Endothelial cell of umbilical vein (primary cell): ENCODE measurements around the gene ATP10A. TPM values are rescaled to one million over a fixed set of nuclear protein-coding genes. Genes with fewer than 3 reads are reported as not detected.

Experiments
- BruUV-seq: library from RNA; stranded (reverse); fragments of 400-500 nt; replicated peaks from 2 replicates; lab custom pipeline; 2021; lab: Mats Ljungman, UMichigan
- CTCF ChIA-PET: fragments of 300-600, 350-600 bp; sonication (Branson Sonifier 250); formaldehyde crosslinking; loops from one replicate; lab custom pipeline; 2021; ENCODE audit warnings: antibody characterized with exemption, inconsistent platforms; lab: Charles Lee
- POLR2A ChIA-PET: fragments of 300-600, 350-600 bp; sonication (Branson Sonifier 250); formaldehyde crosslinking; loops from one replicate; lab custom pipeline; 2021; ENCODE audit warnings: antibody characterized with exemption, inconsistent platforms; lab: Charles Lee
- DNase-seq: peaks from one replicate; pipeline ENCODE4 v3.0.0-alpha.2; 2011; ENCODE audit warnings: low read depth, low spot score
- FAIRE-seq: peaks from 2 replicates; lab custom pipeline; 2011; peaks lifted over from hg19 to GRCh38; lab: Jason Lieb, UNC
- H2AFZ ChIP-seq: 2 replicates; pipeline ENCODE4 v1.6.0; 2012; ENCODE audit warnings: low read depth, low read length, control low read depth, inconsistent platforms
- H3K27ac ChIP-seq: 2 replicates; pipeline ENCODE4 v1.5.1; 2011; ENCODE audit warnings: low read depth, mild to moderate bottlenecking, control low read depth, low read length, moderate library complexity; ENCODE audit not compliant: insufficient read depth
- H3K27me3 ChIP-seq, 2 experiments: 2 replicates each; pipeline versions ENCODE4 v1.6.0 to v1.6.1; 2011; ENCODE audit warnings: low read length in 2 of 2, mixed read lengths in 1 of 2; ENCODE audit not compliant: control insufficient read depth in 2 of 2, insufficient read depth in 2 of 2
- H3K36me3 ChIP-seq, 2 experiments: 2 replicates in 1 of 2; 3 replicates in 1 of 2; pipeline ENCODE4 v1.5.1; 2011; ENCODE audit warnings: low read length in 2 of 2, mild to moderate bottlenecking in 1 of 2, moderate library complexity in 1 of 2; ENCODE audit not compliant: control insufficient read depth in 2 of 2, insufficient read depth in 2 of 2; ENCODE audit errors: extremely low read depth in 1 of 2
- H3K4me1 ChIP-seq: 3 replicates; pipeline ENCODE4 v1.5.1; 2011; ENCODE audit warnings: mild to moderate bottlenecking, low read length; ENCODE audit not compliant: control insufficient read depth, insufficient read depth; ENCODE audit errors: extremely low read depth
- H3K4me2 ChIP-seq: 2 replicates; pipeline ENCODE4 v1.6.1; 2011; ENCODE audit warnings: low read length, control low read depth, mixed read lengths; ENCODE audit not compliant: insufficient read depth
- H3K4me3 ChIP-seq, 3 experiments: fragments of 200-600 bp in 1 of 3; sonication (generic), shearing (Covaris generic) in 1 of 3; replicated peaks in 1 of 3; 2 replicates each; pipeline ENCODE4 v1.5.1; 2011 to 2016; ENCODE audit warnings: control low read depth in 3 of 3, low read length in 3 of 3, mild to moderate bottlenecking in 2 of 3, inconsistent platforms in 1 of 3, low read depth in 1 of 3, moderate library complexity in 1 of 3; ENCODE audit not compliant: insufficient read depth in 1 of 3
- H3K79me2 ChIP-seq: 2 replicates; pipeline ENCODE4 v1.6.0; 2012; ENCODE audit warnings: low read length, inconsistent platforms; ENCODE audit not compliant: control insufficient read depth, insufficient read depth
- H3K9ac ChIP-seq: replicated peaks from 2 replicates; pipeline ENCODE3; 2011; ENCODE audit warnings: low read length, control low read depth; ENCODE audit not compliant: insufficient read depth; ENCODE audit errors: extremely low read depth
- H3K9me1 ChIP-seq: replicated peaks from 3 replicates; pipeline ENCODE4 v1.6.0; 2011; ENCODE audit warnings: mild to moderate bottlenecking, low read length; ENCODE audit not compliant: control insufficient read depth, insufficient read depth; ENCODE audit errors: extremely low read depth
- H3K9me3 ChIP-seq: replicated peaks from 2 replicates; pipeline ENCODE4 v1.5.1; 2012; ENCODE audit warnings: low read length, inconsistent platforms; ENCODE audit not compliant: control insufficient read depth, insufficient read depth
- H4K20me1 ChIP-seq: replicated peaks from 2 replicates; pipeline ENCODE3; 2011; ENCODE audit warnings: mild to moderate bottlenecking, low read length; ENCODE audit not compliant: control insufficient read depth, insufficient read depth; ENCODE audit errors: extremely low read depth
- EZH2 ChIP-seq: IDR thresholded peaks from 2 replicates; pipeline ENCODE4 v1.6.1; 2012; ENCODE audit warnings: borderline replicate concordance, low read depth, mild to moderate bottlenecking, moderate library complexity, low read length, inconsistent platforms; ENCODE audit not compliant: severe bottlenecking
- FOS ChIP-seq: IDR thresholded peaks from 2 replicates; pipeline ENCODE4 v1.6.1; 2011; ENCODE audit warnings: mild to moderate bottlenecking, low read length, moderate library complexity, borderline replicate concordance; ENCODE audit not compliant: insufficient read depth
- GATA2 ChIP-seq: IDR thresholded peaks from 2 replicates; pipeline ENCODE4 v1.7.0; 2011; ENCODE audit warnings: low read depth, mild to moderate bottlenecking, moderate library complexity, mixed read lengths, low read length; ENCODE audit not compliant: insufficient read length, insufficient read depth
- JUN ChIP-seq: IDR thresholded peaks from 2 replicates; pipeline ENCODE4 v1.6.1; 2011; ENCODE audit warnings: borderline replicate concordance, low read depth; ENCODE audit not compliant: insufficient read length, insufficient read depth
- MYC ChIP-seq: IDR thresholded peaks from one replicate; pipeline ENCODE4 v1.6.1; 2011; ENCODE audit warnings: mild to moderate bottlenecking, low read depth, low read length
- POLR2A ChIP-seq: IDR thresholded peaks from 2 replicates; pipeline ENCODE4 v1.6.1; 2012; ENCODE audit warnings: low read depth, mild to moderate bottlenecking, control low read depth, low read length
- POLR2AphosphoS5 ChIP-seq: IDR thresholded peaks from 2 replicates; pipeline ENCODE4 v1.6.1; 2012; ENCODE audit warnings: low read depth, mild to moderate bottlenecking, control low read depth, low read length, moderate library complexity; ENCODE audit not compliant: insufficient read depth
- dilution Hi-C: fragments of 300-500 bp; cut with MboI; formaldehyde crosslinking; loops from one replicate; pipeline ENCODE4 v1.15.0; 2019; ENCODE audit warnings: low sequenced_read_pairs; ENCODE audit not compliant: extremely low pct_ligation_motif_present
- intact Hi-C: fragments of 100-400 bp; cut with micrococcal nuclease; formaldehyde crosslinking; loops from one replicate; pipeline ENCODE4 v1.10.0; 2022
- polyA plus RNA-seq, 4 experiments: library from polyadenylated mRNA; depleted of rRNA in 3 of 4; stranded (reverse) in 3 of 4; unstranded in 1 of 4; fragments of >200 nt; gene quantifications; 2 replicates each; pipeline versions ENCODE4 v1.2.1 to v1.2.3, GENCODE V29; 2011 to 2012; ENCODE audit warnings: missing spikeins in 1 of 4
- total RNA-seq: library from RNA; stranded (reverse); gene quantifications from 2 replicates; pipeline ENCODE4 v1.2.3, GENCODE V29; 2021
- TF ChIP-seq, protein P1 (sequence below), 2 donors: IDR thresholded peaks; 1 replicate in 1 of 2; 2 replicates in 1 of 2; pipeline ENCODE4 v1.5.1; 2011; ENCODE audit warnings: low read length in 2 of 2, mild to moderate bottlenecking in 2 of 2, moderate library complexity in 2 of 2, control low read depth in 1 of 2, inconsistent platforms in 1 of 2, low read depth in 1 of 2; ENCODE audit not compliant: insufficient read depth in 1 of 2; ENCODE audit errors: extremely low read depth in 1 of 2
- TF ChIP-seq, protein P2 (sequence below): IDR thresholded peaks from 2 replicates; pipeline ENCODE4 v1.6.1; 2011; ENCODE audit not compliant: insufficient read depth, insufficient read length

The ATP10A gene
- total and polyA plus RNA-seq, 2 donors (not counting 3 experiments of a cell fraction or from before 2014, with no cell fraction given): not detected

DNA sequence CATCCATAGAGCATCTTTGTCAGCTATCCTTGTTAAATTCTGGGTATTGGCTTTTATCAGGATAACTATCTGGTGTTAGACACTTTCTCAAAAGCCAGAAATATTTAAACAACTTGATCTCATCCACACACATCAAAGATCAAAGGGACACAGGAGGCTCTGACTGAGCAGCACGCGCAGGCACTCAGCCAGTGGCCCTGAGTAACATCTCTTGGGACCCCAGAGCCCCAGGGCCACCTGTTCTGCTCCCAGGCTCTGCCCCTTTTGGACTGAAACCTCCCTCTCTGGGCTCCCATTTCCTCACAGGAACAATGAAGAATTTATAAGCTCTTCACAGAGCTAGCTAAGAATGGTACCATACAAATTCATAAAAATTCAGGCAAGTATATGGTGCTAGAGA is 16.1 kb downstream of the ATP10A start:
- TF ChIP-seq JUN (no peak), POLR2AphosphoS5 (no peak), FOS (no peak), MYC (no peak), GATA2 (no peak), POLR2A (no peak), EZH2 (no peak)
- TF ChIP-seq, protein P1, sequence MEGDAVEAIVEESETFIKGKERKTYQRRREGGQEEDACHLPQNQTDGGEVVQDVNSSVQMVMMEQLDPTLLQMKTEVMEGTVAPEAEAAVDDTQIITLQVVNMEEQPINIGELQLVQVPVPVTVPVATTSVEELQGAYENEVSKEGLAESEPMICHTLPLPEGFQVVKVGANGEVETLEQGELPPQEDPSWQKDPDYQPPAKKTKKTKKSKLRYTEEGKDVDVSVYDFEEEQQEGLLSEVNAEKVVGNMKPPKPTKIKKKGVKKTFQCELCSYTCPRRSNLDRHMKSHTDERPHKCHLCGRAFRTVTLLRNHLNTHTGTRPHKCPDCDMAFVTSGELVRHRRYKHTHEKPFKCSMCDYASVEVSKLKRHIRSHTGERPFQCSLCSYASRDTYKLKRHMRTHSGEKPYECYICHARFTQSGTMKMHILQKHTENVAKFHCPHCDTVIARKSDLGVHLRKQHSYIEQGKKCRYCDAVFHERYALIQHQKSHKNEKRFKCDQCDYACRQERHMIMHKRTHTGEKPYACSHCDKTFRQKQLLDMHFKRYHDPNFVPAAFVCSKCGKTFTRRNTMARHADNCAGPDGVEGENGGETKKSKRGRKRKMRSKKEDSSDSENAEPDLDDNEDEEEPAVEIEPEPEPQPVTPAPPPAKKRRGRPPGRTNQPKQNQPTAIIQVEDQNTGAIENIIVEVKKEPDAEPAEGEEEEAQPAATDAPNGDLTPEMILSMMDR (IDR thresholded peaks at IDR 0.05; ENCODE audit: extremely low read depth in 1 of 2, insufficient read depth in 1 of 2, low read depth in 1 of 2, low read length in 2 of 2): no peak
- TF ChIP-seq, protein P2, sequence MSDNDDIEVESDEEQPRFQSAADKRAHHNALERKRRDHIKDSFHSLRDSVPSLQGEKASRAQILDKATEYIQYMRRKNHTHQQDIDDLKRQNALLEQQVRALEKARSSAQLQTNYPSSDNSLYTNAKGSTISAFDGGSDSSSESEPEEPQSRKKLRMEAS: no peak
- H3K79me2 ChIP-seq: no peaks in the 10 kb centered on the region
- FAIRE-seq (no peak), DNase-seq (no peak)
- no peak overlapping the region for H2AFZ ChIP-seq
- no peaks in the 10 kb centered on the region for H3K36me3 ChIP-seq
- no peak overlapping the region for H3K9ac ChIP-seq
- no peaks in the 10 kb centered on the region for H4K20me1 ChIP-seq
- no peaks in the 10 kb centered on the region for H3K4me1 ChIP-seq
- POLR2A ChIA-PET: no interaction called here
- H3K27me3 ChIP-seq: no peaks in the 10 kb centered on the region
- CTCF ChIA-PET: no interaction called here
- dilution Hi-C loops (no loop called here), intact Hi-C loops (no loop called here)
- no peak overlapping the region for H3K27ac ChIP-seq
- no peaks in the 10 kb centered on the region for H3K9me3 ChIP-seq
- no TSS peak for BruUV-seq
- H3K4me2 ChIP-seq: no peak overlapping the region
- no peak overlapping the region for H3K4me3 ChIP-seq
- H3K9me1 ChIP-seq: no peaks in the 10 kb centered on the region
